GM12878 (cell line): Measurements from ENCODE around the gene SKA3.
"Not testable (repeated sequence)": the region's sequence is repeated elsewhere in the genome, so short reads cannot be mapped to it uniquely, and the experiment has no call there.

Source experiments
- SPI1 ChIP-seq: IDR thresholded peaks from 2 replicates; pipeline ENCODE4 v1.6.1; 2011; ENCODE audit warnings: low read depth, mild to moderate bottlenecking, low read length, moderate library complexity, borderline replicate concordance; ENCODE audit not compliant: insufficient read depth
- TAF1 ChIP-seq: IDR thresholded peaks from 2 replicates; pipeline ENCODE4 v1.6.1; 2011; ENCODE audit warnings: mild to moderate bottlenecking, low read depth, low read length, borderline replicate concordance
- TF ChIP-seq, protein P1 (sequence below), 3 experiments: IDR thresholded peaks in 2 of 3; conservative IDR thresholded peaks in 1 of 3; 2 replicates each; pipeline ENCODE4 v1.5.1; 2011; ENCODE audit warnings: low read depth in 3 of 3, low read length in 3 of 3, mild to moderate bottlenecking in 3 of 3, control low read depth in 2 of 3, moderate library complexity in 2 of 3, inconsistent platforms in 1 of 3, mixed read lengths in 1 of 3; ENCODE audit not compliant: control insufficient read depth in 2 of 3, insufficient read depth in 1 of 3; ENCODE audit errors: extremely low read depth in 1 of 3
- TF ChIP-seq, protein P2 (sequence below): fragments of 450-650 bp; IDR thresholded peaks from 2 replicates; pipeline ENCODE4 v1.6.1; 2018; ENCODE audit warnings: borderline replicate concordance, mild to moderate bottlenecking; ENCODE audit not compliant: partially characterized antibody

DNA sequence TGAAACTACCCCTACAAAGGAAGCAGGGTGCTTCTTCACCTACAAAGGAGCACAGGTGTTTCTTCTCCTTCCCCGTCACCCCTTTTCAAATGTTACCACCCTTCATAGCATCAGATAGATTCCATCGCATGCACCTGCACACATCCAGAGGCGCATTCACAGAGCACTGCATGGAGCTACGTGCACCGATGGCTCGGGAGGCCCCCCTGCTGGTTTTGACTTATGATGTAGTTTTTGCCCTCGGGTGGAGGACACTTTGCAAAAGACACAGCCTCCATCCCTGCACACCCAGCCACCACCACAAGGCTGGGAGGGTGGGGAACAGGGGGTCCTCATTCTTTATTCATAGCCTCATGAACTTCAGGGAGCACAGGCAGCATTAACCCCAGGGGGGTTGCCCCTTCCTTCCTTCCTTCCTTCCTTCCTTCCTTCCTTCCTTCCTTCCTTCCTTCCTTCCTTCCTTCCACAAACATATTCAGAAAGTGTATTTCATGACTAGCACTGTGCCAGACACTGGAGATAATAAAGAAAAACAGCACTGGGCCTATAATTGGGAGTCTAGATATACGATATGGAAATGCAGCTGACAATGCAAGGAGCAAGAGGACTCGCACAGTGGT is 21.4 kb upstream of the SKA3 start:
- TF ChIP-seq, protein P1, sequence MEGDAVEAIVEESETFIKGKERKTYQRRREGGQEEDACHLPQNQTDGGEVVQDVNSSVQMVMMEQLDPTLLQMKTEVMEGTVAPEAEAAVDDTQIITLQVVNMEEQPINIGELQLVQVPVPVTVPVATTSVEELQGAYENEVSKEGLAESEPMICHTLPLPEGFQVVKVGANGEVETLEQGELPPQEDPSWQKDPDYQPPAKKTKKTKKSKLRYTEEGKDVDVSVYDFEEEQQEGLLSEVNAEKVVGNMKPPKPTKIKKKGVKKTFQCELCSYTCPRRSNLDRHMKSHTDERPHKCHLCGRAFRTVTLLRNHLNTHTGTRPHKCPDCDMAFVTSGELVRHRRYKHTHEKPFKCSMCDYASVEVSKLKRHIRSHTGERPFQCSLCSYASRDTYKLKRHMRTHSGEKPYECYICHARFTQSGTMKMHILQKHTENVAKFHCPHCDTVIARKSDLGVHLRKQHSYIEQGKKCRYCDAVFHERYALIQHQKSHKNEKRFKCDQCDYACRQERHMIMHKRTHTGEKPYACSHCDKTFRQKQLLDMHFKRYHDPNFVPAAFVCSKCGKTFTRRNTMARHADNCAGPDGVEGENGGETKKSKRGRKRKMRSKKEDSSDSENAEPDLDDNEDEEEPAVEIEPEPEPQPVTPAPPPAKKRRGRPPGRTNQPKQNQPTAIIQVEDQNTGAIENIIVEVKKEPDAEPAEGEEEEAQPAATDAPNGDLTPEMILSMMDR (IDR thresholded peaks at IDR 0.05 in 2 of 3, conservative IDR thresholded peaks at IDR 0.05 in 1 of 3; ENCODE audit: control insufficient read depth in 2 of 3, extremely low read depth in 1 of 3, insufficient read depth in 1 of 3, low read depth in 3 of 3, low read length in 3 of 3) = not testable (repeated sequence)
- TF ChIP-seq SPI1, TAF1: not testable (repeated sequence)
- TF ChIP-seq, protein P2, sequence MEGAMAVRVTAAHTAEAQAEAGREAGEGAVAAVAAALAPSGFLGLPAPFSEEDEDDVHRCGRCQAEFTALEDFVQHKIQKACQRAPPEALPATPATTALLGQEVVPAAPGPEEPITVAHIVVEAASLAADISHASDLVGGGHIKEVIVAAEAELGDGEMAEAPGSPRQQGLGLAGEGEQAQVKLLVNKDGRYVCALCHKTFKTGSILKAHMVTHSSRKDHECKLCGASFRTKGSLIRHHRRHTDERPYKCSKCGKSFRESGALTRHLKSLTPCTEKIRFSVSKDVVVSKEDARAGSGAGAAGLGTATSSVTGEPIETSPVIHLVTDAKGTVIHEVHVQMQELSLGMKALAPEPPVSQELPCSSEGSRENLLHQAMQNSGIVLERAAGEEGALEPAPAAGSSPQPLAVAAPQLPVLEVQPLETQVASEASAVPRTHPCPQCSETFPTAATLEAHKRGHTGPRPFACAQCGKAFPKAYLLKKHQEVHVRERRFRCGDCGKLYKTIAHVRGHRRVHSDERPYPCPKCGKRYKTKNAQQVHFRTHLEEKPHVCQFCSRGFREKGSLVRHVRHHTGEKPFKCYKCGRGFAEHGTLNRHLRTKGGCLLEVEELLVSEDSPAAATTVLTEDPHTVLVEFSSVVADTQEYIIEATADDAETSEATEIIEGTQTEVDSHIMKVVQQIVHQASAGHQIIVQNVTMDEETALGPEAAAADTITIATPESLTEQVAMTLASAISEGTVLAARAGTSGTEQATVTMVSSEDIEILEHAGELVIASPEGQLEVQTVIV = not testable (repeated sequence)
